OCI-LY1 (cell line): ENCODE measurements around the gene GBP4.

Experiments used
- H2AFZ ChIP-seq: fragments of 200-600 bp; sonication (generic), shearing (Covaris generic); 2 replicates; pipeline ENCODE4 v1.6.0; 2014; ENCODE audit warnings: antibody characterized with exemption, mild to moderate bottlenecking, low read length
- H3F3A ChIP-seq: fragments of 200-600 bp; sonication (generic), shearing (Covaris generic); 2 replicates; pipeline ENCODE4 v1.6.0; 2014; ENCODE audit warnings: mild to moderate bottlenecking, antibody characterized with exemption, low read length, moderate library complexity; ENCODE audit not compliant: insufficient read depth
- H3K27ac ChIP-seq: fragments of 200-600 bp; sonication (generic); 2 replicates; pipeline ENCODE4 v1.5.1; 2014; ENCODE audit warnings: low read length, mixed run types, mild to moderate bottlenecking, low read depth; ENCODE audit not compliant: poor library complexity, severe bottlenecking
- H3K27me3 ChIP-seq: fragments of 200-600 bp; sonication (generic); 2 replicates; pipeline ENCODE4 v1.6.0; 2014; ENCODE audit warnings: antibody characterized with exemption, mild to moderate bottlenecking, low read length, moderate library complexity; ENCODE audit not compliant: insufficient read depth
- H3K36me3 ChIP-seq: fragments of 200-600 bp; sonication (generic); 2 replicates; pipeline ENCODE4 v1.6.1; 2014; ENCODE audit warnings: mild to moderate bottlenecking, antibody characterized with exemption, low read length, moderate library complexity, mixed read lengths; ENCODE audit not compliant: insufficient read depth
- H3K4me1 ChIP-seq: fragments of 200-600 bp; sonication (generic); 2 replicates; pipeline ENCODE4 v1.5.1; 2014; ENCODE audit warnings: mild to moderate bottlenecking, low read length, moderate library complexity; ENCODE audit not compliant: insufficient read depth, severe bottlenecking
- H3K4me2 ChIP-seq: fragments of 200-600 bp; sonication (generic), shearing (Covaris generic); 2 replicates; pipeline ENCODE4 v1.6.1; 2014; ENCODE audit warnings: low read length
- H3K4me3 ChIP-seq: fragments of 200-600 bp; sonication (generic); 2 replicates; pipeline ENCODE4 v1.5.1; 2014; ENCODE audit warnings: low read length, low read depth, mild to moderate bottlenecking, mixed read lengths; ENCODE audit not compliant: poor library complexity, severe bottlenecking
- H3K79me2 ChIP-seq: fragments of 200-600 bp; shearing (Covaris generic); 2 replicates; pipeline ENCODE4 v1.6.1; 2016; ENCODE audit warnings: mixed run types, low read length, mixed read lengths; ENCODE audit not compliant: insufficient read depth
- H3K9ac ChIP-seq: fragments of 200-600 bp; sonication (generic), shearing (Covaris generic); 2 replicates; pipeline ENCODE4 v1.6.1; 2014; ENCODE audit warnings: mild to moderate bottlenecking, low read length, mixed read lengths
- H3K9me2 ChIP-seq: fragments of 200-600 bp; sonication (generic), shearing (Covaris generic); 2 replicates; pipeline ENCODE4 v1.6.1; 2014; ENCODE audit warnings: low read depth, mild to moderate bottlenecking, low read length, mixed read lengths
- H3K9me3 ChIP-seq: fragments of 200-600 bp; shearing (Covaris generic); 2 replicates; pipeline ENCODE4 v1.6.1; 2014; ENCODE audit warnings: low read length, mixed read lengths
- H4K20me1 ChIP-seq: fragments of 200-600 bp; sonication (generic), shearing (Covaris generic); 2 replicates; pipeline ENCODE4 v1.6.0; 2016; ENCODE audit warnings: mild to moderate bottlenecking, low read length; ENCODE audit not compliant: insufficient read depth
- EZH2 ChIP-seq: fragments of 200-600 bp; sonication (generic), shearing (Covaris generic); IDR thresholded peaks from 2 replicates; pipeline ENCODE4 v1.8.0; 2017; ENCODE audit warnings: borderline replicate concordance, mixed run types, mild to moderate bottlenecking, antibody characterized with exemption, low read length, moderate library complexity, mixed read lengths
- TF ChIP-seq, protein P1 (sequence below): fragments of 200-600 bp; sonication (generic), shearing (Covaris generic); IDR thresholded peaks from 2 replicates; pipeline ENCODE4 v1.5.1; 2017; ENCODE audit warnings: mild to moderate bottlenecking, antibody characterized with exemption, low read length, moderate library complexity, mixed read lengths

Gene GBP4

DNA sequence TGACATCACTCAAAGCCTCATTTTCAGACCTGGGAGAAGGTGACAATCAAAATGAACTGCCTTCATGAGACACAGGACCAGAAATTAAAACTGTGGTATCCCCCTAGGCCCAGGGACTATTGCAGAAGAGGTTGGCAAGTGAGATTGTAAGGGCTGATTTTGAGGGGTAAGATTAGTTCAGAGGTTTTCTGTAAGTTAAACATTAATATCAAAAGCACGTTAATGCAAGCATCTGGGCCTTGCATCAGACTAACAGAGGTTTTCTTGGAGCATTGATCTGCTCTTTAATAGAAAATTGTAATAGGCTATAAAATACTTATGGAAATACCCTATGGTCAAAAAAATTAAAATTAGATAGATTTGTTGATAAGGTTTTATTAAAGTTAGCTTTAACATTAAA, 14.6 kb upstream of the GBP4 start:
- H3K36me3 ChIP-seq: no peaks in the 10 kb centered on the region
- H3K4me3 ChIP-seq: no peak overlapping the region
- no peaks in the 10 kb centered on the region for H4K20me1 ChIP-seq
- no peaks in the 10 kb centered on the region for H3K9me3 ChIP-seq
- H3K9me2 ChIP-seq: no peaks in the 10 kb centered on the region
- TF ChIP-seq, protein P1, sequence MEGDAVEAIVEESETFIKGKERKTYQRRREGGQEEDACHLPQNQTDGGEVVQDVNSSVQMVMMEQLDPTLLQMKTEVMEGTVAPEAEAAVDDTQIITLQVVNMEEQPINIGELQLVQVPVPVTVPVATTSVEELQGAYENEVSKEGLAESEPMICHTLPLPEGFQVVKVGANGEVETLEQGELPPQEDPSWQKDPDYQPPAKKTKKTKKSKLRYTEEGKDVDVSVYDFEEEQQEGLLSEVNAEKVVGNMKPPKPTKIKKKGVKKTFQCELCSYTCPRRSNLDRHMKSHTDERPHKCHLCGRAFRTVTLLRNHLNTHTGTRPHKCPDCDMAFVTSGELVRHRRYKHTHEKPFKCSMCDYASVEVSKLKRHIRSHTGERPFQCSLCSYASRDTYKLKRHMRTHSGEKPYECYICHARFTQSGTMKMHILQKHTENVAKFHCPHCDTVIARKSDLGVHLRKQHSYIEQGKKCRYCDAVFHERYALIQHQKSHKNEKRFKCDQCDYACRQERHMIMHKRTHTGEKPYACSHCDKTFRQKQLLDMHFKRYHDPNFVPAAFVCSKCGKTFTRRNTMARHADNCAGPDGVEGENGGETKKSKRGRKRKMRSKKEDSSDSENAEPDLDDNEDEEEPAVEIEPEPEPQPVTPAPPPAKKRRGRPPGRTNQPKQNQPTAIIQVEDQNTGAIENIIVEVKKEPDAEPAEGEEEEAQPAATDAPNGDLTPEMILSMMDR: no peak
- TF ChIP-seq EZH2: no peak
- no peaks in the 10 kb centered on the region for H3K79me2 ChIP-seq
- H3K4me2 ChIP-seq: no peak overlapping the region
- H3K27me3 ChIP-seq: no peaks in the 10 kb centered on the region
- no peaks in the 10 kb centered on the region for H3K4me1 ChIP-seq
- no peak overlapping the region for H3K27ac ChIP-seq
- no peaks in the 10 kb centered on the region for H3F3A ChIP-seq
- no peak overlapping the region for H3K9ac ChIP-seq
- H2AFZ ChIP-seq: no peak overlapping the region

DNA sequence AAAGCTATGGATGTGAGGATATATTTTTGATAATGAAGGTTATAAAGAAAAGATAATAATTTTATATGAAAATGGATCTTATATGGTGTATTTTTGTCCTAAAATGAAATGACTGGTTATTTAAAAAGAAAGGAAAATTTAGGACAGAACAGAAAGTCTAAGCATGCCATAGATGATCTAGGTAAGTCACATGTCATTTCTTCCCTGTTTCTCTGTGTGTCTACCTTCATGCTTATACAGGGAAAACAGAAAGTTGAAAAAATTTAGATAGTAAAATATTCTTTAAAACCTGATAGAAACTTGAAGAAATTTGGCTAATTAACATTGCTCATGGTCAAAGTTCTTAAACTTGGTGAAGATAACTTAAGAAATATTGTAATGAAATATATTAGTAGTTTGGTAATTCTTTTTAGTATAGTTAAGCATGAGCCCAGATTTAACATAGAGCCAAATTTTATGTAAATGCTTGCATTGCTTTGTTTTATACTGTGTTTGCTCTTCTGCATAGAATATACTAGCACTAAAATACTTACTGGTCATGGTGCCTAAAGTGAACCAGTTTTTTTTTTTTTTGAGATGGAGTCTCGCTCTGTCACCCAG, 12.4 kb upstream of the GBP4 start:
- Histone ChIP-seq H3K79me2 (no peaks in the 10 kb centered on the region), H3K4me3 (no peak overlapping the region), H3K9me3 (no peaks in the 10 kb centered on the region), H4K20me1 (no peaks in the 10 kb centered on the region), H3K27ac (no peak overlapping the region), H3K4me1 (no peaks in the 10 kb centered on the region), H3K9me2 (no peaks in the 10 kb centered on the region), H3K4me2 (no peak overlapping the region), H2AFZ (no peak overlapping the region), H3K36me3 (no peaks in the 10 kb centered on the region), H3K27me3 (no peaks in the 10 kb centered on the region), H3F3A (no peaks in the 10 kb centered on the region), H3K9ac (no peak overlapping the region)
- TF ChIP-seq, protein P1: no peak
- TF ChIP-seq EZH2: no peak

DNA sequence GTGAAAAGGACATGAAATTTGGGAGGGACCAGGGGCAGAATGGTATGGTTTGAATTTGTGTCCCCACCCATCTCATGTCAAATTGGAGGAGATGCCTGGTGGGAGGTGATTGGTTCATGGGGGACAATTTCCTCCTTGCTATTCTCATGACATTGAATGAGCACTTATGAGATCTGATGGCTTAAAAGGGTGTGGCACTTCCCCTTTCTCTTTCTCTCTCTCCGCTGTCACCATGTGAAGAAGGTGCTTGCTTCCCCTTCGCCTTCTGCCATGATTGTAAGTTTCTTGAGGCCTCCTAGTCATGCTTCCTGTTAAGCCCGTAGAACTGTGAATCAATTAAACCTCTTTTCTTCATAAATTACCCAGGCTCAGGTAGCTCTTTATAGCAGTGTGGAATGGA, 7.6 kb upstream of the GBP4 start:
- Histone ChIP-seq H3K79me2 (no peaks in the 10 kb centered on the region), H3K9ac (no peak overlapping the region), H3K4me2 (no peak overlapping the region), H4K20me1 (no peaks in the 10 kb centered on the region), H3K36me3 (no peaks in the 10 kb centered on the region), H3K27me3 (no peaks in the 10 kb centered on the region), H3K9me3 (no peaks in the 10 kb centered on the region), H2AFZ (no peak overlapping the region), H3K27ac (no peak overlapping the region), H3F3A (no peaks in the 10 kb centered on the region), H3K4me3 (no peak overlapping the region), H3K4me1 (no peaks in the 10 kb centered on the region), H3K9me2 (no peaks in the 10 kb centered on the region)
- TF ChIP-seq EZH2: no peak
- TF ChIP-seq, protein P1: no peak
